Measurements from ENCODE around the gene ST6GALNAC6. TPM values are rescaled to one million over a fixed set of nuclear protein-coding genes. Genes with fewer than 3 reads are reported as not detected.

ST6GALNAC6 gene
- total and polyA plus RNA-seq, 10 of the 15 experiments (the other 5 are each of a cell fraction or from before 2014, with no cell fraction given): 0.40 to 27.0 (median 16.8) TPM

GRCh38 chr9:127873223-127873691 lies 26.1 kb downstream of the ST6GALNAC6 start:
- Histone ChIP-seq H3K79me2 (ENCODE audit: control insufficient read depth, insufficient read depth, low read length) (no peaks in the 10 kb centered on the region), H3K27me3 (replicated peaks in 1 of 2; ENCODE audit: control insufficient read depth in 2 of 2, insufficient read depth in 2 of 2, low read length in 1 of 2) (no peaks in the 10 kb centered on the region; a peak in 1 of 4 replicates), H3K27ac (ENCODE audit: control insufficient read depth, insufficient read depth) (no peak overlapping the region), H3K9me3 (replicated peaks; ENCODE audit: control insufficient read depth, insufficient read depth, low read length) (no peaks in the 10 kb centered on the region), H3K4me1 (ENCODE audit: control insufficient read depth, insufficient read depth, low read length) (no peaks in the 10 kb centered on the region), H4K20me1 (ENCODE audit: control insufficient read depth, insufficient read depth) (no peaks in the 10 kb centered on the region), H3K4me3 (no peak overlapping the region), H2AFZ (ENCODE audit: control insufficient read depth, low read depth, low read length) (no peak overlapping the region), H3K9ac (ENCODE audit: control insufficient read depth, insufficient read depth, low read length) (no peak overlapping the region), H3K4me2 (ENCODE audit: control insufficient read depth, insufficient read depth) (no peak overlapping the region), H3K36me3 (ENCODE audit: control insufficient read depth in 2 of 2, insufficient read depth in 2 of 2, low read length in 1 of 2) (no peaks in the 10 kb centered on the region)
- ChIA-PET RAD21 (ENCODE audit: unreplicated experiment) (interaction anchor here (0.6 to 1.4 kb wide), 4 partner anchors 44 to 139 kb away, joined by 3 to 7 read pairs (median 4); partner anchors contain the start of genes ST6GALNAC4 and TOR2A), CTCF (interaction anchor here (1.0 to 6.2 kb wide), 4 partner anchors 33 to 138 kb away, joined by 3 to 91 read pairs (median 4); partner anchors contain the start of genes ST6GALNAC4 and TOR2A), POLR2A (no interaction called here), SMC1A (ENCODE audit: uncharacterized antibody, unreplicated experiment) (interaction anchor here (0.8 kb wide), 1 partner anchor 48 kb away, joined by 4 read pairs; no protein-coding TSS in a partner anchor)
- FAIRE-seq (no peak), DNase-seq (ENCODE audit: low read depth, low spot score) (no peak), ATAC-seq (no peak)
- in situ Hi-C loops (cut with MboI) (no loop called here), intact Hi-C loops (cut with micrococcal nuclease; ENCODE audit: unreplicated experiment) (no loop called here)
- WGBS (ENCODE audit: insufficient coverage, insufficient replicate concordance, low lambda C conversion rate, missing lambda C conversion rate): 74% methylated on average over 19 of the region's 19 CpGs
- no TSS peak for BruUV-seq (replicated peaks)
- TF ChIP-seq JUNB (IDR thresholded peaks at IDR 0.05): no peak
- no peak for TF ChIP-seq RAD21 (IDR thresholded peaks at IDR 0.05; ENCODE audit: insufficient read depth, low read depth, low read length)
- no peak for TF ChIP-seq CHD4 (IDR thresholded peaks at IDR 0.05)

GRCh38 chr9:127872369-127873222 lies 26.8 kb downstream of the ST6GALNAC6 start:
- DNase-seq (ENCODE audit: low read depth, low spot score): no peak
- H4K20me1 ChIP-seq (ENCODE audit: control insufficient read depth, insufficient read depth): no peaks in the 10 kb centered on the region
- intact Hi-C loops (cut with micrococcal nuclease; ENCODE audit: unreplicated experiment): no loop called here
- ChIA-PET POLR2A (interaction anchor here (0.5 kb wide), 1 partner anchor 1047 kb away, joined by 4 read pairs; no protein-coding TSS in a partner anchor), RAD21 (ENCODE audit: unreplicated experiment) (interaction anchor here (1.2 to 1.4 kb wide), 3 partner anchors 45 to 49 kb away, joined by 4 read pairs; partner anchors contain the start of gene ST6GALNAC4), CTCF (interaction anchor here (1.1 to 6.2 kb wide), 3 partner anchors 34 to 138 kb away, joined by 3 to 91 read pairs (median 4); partner anchors contain the start of genes ST6GALNAC4 and TOR2A), SMC1A (ENCODE audit: uncharacterized antibody, unreplicated experiment) (no interaction called here)
- no peak for ATAC-seq
- no peak overlapping the region for H3K27ac ChIP-seq (ENCODE audit: control insufficient read depth, insufficient read depth)
- no peaks in the 10 kb centered on the region for H3K9me3 ChIP-seq (replicated peaks; ENCODE audit: control insufficient read depth, insufficient read depth, low read length)
- BruUV-seq (replicated peaks): no TSS peak
- FAIRE-seq: no peak
- in situ Hi-C loops (cut with MboI): no loop called here
- no peaks in the 10 kb centered on the region; a peak in 1 of 4 replicates for H3K27me3 ChIP-seq (replicated peaks in 1 of 2; ENCODE audit: control insufficient read depth in 2 of 2, insufficient read depth in 2 of 2, low read length in 1 of 2)
- H3K4me1 ChIP-seq (ENCODE audit: control insufficient read depth, insufficient read depth, low read length): no peaks in the 10 kb centered on the region
- no peak overlapping the region for H3K9ac ChIP-seq (ENCODE audit: control insufficient read depth, insufficient read depth, low read length)
- no peaks in the 10 kb centered on the region for H3K79me2 ChIP-seq (ENCODE audit: control insufficient read depth, insufficient read depth, low read length)
- WGBS (ENCODE audit: insufficient coverage, insufficient replicate concordance, low lambda C conversion rate, missing lambda C conversion rate): 54% methylated on average over 20 of the region's 20 CpGs
- TF ChIP-seq, protein P1, sequence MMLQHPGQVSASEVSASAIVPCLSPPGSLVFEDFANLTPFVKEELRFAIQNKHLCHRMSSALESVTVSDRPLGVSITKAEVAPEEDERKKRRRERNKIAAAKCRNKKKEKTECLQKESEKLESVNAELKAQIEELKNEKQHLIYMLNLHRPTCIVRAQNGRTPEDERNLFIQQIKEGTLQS (IDR thresholded peaks at IDR 0.05; ENCODE audit: borderline replicate concordance, extremely low read depth, low read depth, low read length): no peak
- TF ChIP-seq SP1 (IDR thresholded peaks at IDR 0.05; ENCODE audit: low read depth, low read length) (no peak), SMAD1 (IDR thresholded peaks at IDR 0.05; ENCODE audit: low read depth, partially characterized antibody) (no peak), SUPT20H (IDR thresholded peaks at IDR 0.05; ENCODE audit: borderline replicate concordance, control insufficient read depth, low read depth, low read length) (no peak), CHD2 (IDR thresholded peaks at IDR 0.05; ENCODE audit: borderline replicate concordance, low read depth, low read length) (no peak), HCFC1 (IDR thresholded peaks at IDR 0.05; ENCODE audit: low read length) (no peak), TCF3 (IDR thresholded peaks at IDR 0.05; ENCODE audit: borderline replicate concordance, insufficient read depth, low read depth, low read length) (no peak), BMI1 (IDR thresholded peaks at IDR 0.05; ENCODE audit: borderline replicate concordance) (no peak)
- no peaks in the 10 kb centered on the region for H3K36me3 ChIP-seq (ENCODE audit: control insufficient read depth in 2 of 2, insufficient read depth in 2 of 2, low read length in 1 of 2)
- H3K4me3 ChIP-seq: no peak overlapping the region
- no peak overlapping the region for H3K4me2 ChIP-seq (ENCODE audit: control insufficient read depth, insufficient read depth)
- H2AFZ ChIP-seq (ENCODE audit: control insufficient read depth, low read depth, low read length): no peak overlapping the region

Measured in GM12878 (cell line).